Smooth muscle cell (in vitro differentiated cells): ENCODE results near the gene CTAG1B. TPM values are rescaled to one million over a fixed set of nuclear protein-coding genes. Genes with fewer than 3 reads are reported as not detected.

Source experiments
- DNase-seq: peaks from one replicate; lab custom pipeline; 2025; ENCODE audit not compliant: unreplicated experiment; lab: John Stamatoyannopoulos, UW
- H2AFZ ChIP-seq: fragments of 200-600 bp; sonication (generic); 2 replicates; pipeline ENCODE4 v1.6.0; 2016; ENCODE audit warnings: antibody characterized with exemption, low read depth, mild to moderate bottlenecking
- H3F3A ChIP-seq: fragments of 200-600 bp; sonication (generic); 2 replicates; pipeline ENCODE4 v1.6.0; 2017; ENCODE audit warnings: antibody characterized with exemption, low read depth
- H3K27ac ChIP-seq: fragments of 200-600 bp; sonication (generic); 2 replicates; pipeline ENCODE4 v1.5.1; 2016; ENCODE audit warnings: low read depth, mild to moderate bottlenecking
- H3K27me3 ChIP-seq: fragments of 200-600 bp; sonication (generic); 2 replicates; pipeline ENCODE4 v1.6.1; 2016; ENCODE audit warnings: low read depth, mild to moderate bottlenecking
- H3K36me3 ChIP-seq: fragments of 200-600 bp; sonication (generic); 2 replicates; pipeline ENCODE4 v1.5.1; 2016; ENCODE audit warnings: low read depth
- H3K4me1 ChIP-seq: fragments of 200-600 bp; sonication (generic); 2 replicates; pipeline ENCODE4 v1.5.1; 2016; ENCODE audit warnings: low read depth
- H3K4me2 ChIP-seq: fragments of 200-600 bp; sonication (generic); 2 replicates; pipeline ENCODE4 v1.6.0; 2016; ENCODE audit warnings: mild to moderate bottlenecking
- H3K4me3 ChIP-seq: fragments of 200-600 bp; sonication (generic); 2 replicates; pipeline ENCODE4 v1.5.1; 2016; ENCODE audit warnings: mild to moderate bottlenecking
- H3K79me2 ChIP-seq: fragments of 200-600 bp; sonication (generic); 2 replicates; pipeline ENCODE4 v1.6.0; 2016; ENCODE audit warnings: low read depth, mild to moderate bottlenecking
- H3K9ac ChIP-seq: fragments of 200-600 bp; sonication (generic); 2 replicates; pipeline ENCODE4 v1.6.0; 2016; ENCODE audit warnings: low read depth
- H3K9me3 ChIP-seq: fragments of 200-600 bp; sonication (generic); replicated peaks from 2 replicates; pipeline ENCODE4 v1.5.1; 2016; ENCODE audit warnings: low read depth
- H4K20me1 ChIP-seq: fragments of 200-600 bp; sonication (generic); 2 replicates; pipeline ENCODE4 v1.6.0; 2016; ENCODE audit warnings: low read depth
- WGBS: methylation state at CpG from one replicate; pipeline ENCODE4 v1.1.7; 2016; ENCODE audit warnings: low lambda C conversion rate; 5-methylcytosine and 5-hydroxymethylcytosine counted together
- polyA plus RNA-seq: library from polyadenylated mRNA; unstranded; fragments of >200 nt; fragmentation: Nextera tagmentation; extraction: Ambion mirVana; gene quantifications from 2 replicates; pipeline ENCODE4 v1.2.1, GENCODE V29; 2016
- total RNA-seq: library from RNA; depleted of rRNA; stranded (reverse); fragments of >200 nt; gene quantifications from 2 replicates; pipeline ENCODE4 v1.2.3, GENCODE V29; 2014
- TF ChIP-seq, protein P1 (sequence below): fragments of 200-600 bp; sonication (generic); IDR thresholded peaks from 2 replicates; pipeline ENCODE4 v1.5.1; 2017; ENCODE audit warnings: borderline replicate concordance, mild to moderate bottlenecking, antibody characterized with exemption; ENCODE audit not compliant: insufficient read depth, poor library complexity, severe bottlenecking

CTAG1B gene
- total and polyA plus RNA-seq, 2 experiments from 2014 or later, result not detected

DNA sequence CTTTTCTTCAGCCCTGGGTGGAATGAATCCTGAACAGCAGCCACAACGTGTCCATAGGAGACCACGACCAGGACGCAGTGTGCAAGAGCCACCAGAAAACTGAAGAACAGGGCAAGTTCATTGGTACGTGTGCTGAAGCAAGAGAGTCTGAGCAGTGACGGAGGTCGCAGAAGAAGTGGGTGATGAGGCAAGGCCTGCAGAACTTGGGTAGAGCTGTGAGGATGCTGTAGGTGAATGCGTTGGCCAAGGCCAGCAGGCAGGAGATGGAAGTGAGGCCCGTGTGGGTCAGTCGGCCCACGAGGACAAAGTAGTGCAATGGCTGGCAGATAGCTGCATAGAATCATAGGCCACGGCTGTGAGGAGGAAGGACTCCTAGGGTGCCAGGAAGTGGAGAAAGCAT lies 39.9 kb upstream of the CTAG1B start:
- no peak overlapping the region for H3K9ac ChIP-seq
- no peak overlapping the region for H2AFZ ChIP-seq
- no peak for DNase-seq

DNA sequence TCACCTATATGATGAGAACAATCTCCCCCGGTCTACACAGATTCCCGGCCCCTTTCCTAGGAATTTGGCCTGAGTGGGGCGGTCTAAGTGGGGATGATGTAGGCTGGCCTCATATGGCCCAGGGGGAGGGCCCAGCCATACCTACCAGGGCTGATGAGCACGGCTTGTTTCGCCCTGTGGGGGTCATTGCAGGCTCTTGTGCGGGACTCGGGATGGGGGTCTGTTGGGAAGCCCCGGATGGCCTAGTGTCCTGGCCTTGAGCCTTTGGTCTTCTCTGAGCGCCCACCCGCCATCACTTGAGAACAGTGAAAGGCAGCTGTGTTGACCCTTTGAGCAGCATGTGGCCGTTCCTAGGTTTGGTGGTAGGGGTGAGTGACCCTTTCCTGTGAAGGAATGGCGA lies 39.1 kb upstream of the CTAG1B start:
- Histone ChIP-seq H3K79me2 (no peaks in the 10 kb centered on the region), H3K27me3 (no peaks in the 10 kb centered on the region), H3K9me3 (no peaks in the 10 kb centered on the region), H3K4me3 (no peak overlapping the region), H3K4me1 (no peaks in the 10 kb centered on the region), H3F3A (no peaks in the 10 kb centered on the region), H2AFZ (no peak overlapping the region), H3K9ac (no peak overlapping the region), H4K20me1 (no peaks in the 10 kb centered on the region), H3K36me3 (no peaks in the 10 kb centered on the region), H3K27ac (no peak overlapping the region), H3K4me2 (no peak overlapping the region)
- WGBS, result 90% methylated on average over 12 of the region's 12 CpGs
- TF ChIP-seq, protein P1, sequence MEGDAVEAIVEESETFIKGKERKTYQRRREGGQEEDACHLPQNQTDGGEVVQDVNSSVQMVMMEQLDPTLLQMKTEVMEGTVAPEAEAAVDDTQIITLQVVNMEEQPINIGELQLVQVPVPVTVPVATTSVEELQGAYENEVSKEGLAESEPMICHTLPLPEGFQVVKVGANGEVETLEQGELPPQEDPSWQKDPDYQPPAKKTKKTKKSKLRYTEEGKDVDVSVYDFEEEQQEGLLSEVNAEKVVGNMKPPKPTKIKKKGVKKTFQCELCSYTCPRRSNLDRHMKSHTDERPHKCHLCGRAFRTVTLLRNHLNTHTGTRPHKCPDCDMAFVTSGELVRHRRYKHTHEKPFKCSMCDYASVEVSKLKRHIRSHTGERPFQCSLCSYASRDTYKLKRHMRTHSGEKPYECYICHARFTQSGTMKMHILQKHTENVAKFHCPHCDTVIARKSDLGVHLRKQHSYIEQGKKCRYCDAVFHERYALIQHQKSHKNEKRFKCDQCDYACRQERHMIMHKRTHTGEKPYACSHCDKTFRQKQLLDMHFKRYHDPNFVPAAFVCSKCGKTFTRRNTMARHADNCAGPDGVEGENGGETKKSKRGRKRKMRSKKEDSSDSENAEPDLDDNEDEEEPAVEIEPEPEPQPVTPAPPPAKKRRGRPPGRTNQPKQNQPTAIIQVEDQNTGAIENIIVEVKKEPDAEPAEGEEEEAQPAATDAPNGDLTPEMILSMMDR, result no peak
- no peak for DNase-seq

More for the DNA sequence above, 39.9 kb upstream of the CTAG1B start:
- H3F3A ChIP-seq, result no peaks in the 10 kb centered on the region
- 88% methylated on average over 11 of the region's 11 CpGs for WGBS
- no peaks in the 10 kb centered on the region for H3K27me3 ChIP-seq
- H4K20me1 ChIP-seq, result no peaks in the 10 kb centered on the region
- H3K36me3 ChIP-seq, result no peaks in the 10 kb centered on the region
- no peak overlapping the region for H3K27ac ChIP-seq
- no peak overlapping the region for H3K4me2 ChIP-seq
- H3K4me3 ChIP-seq, result no peak overlapping the region
- no peaks in the 10 kb centered on the region for H3K79me2 ChIP-seq
- H3K9me3 ChIP-seq, result no peaks in the 10 kb centered on the region
- TF ChIP-seq, protein P1, result no peak
- H3K4me1 ChIP-seq, result no peaks in the 10 kb centered on the region

GRCh38 chrX:154657226-154657805 lies 38.2 kb upstream of the CTAG1B start:
- H2AFZ ChIP-seq, result no peak overlapping the region
- H3F3A ChIP-seq, result no peaks in the 10 kb centered on the region
- WGBS, result 90% methylated on average over 15 of the region's 15 CpGs
- H3K27me3 ChIP-seq, result no peaks in the 10 kb centered on the region
- H3K4me1 ChIP-seq, result no peaks in the 10 kb centered on the region
- no peaks in the 10 kb centered on the region for H4K20me1 ChIP-seq
- H3K27ac ChIP-seq, result no peak overlapping the region
- H3K4me3 ChIP-seq, result no peak overlapping the region
- H3K79me2 ChIP-seq, result no peaks in the 10 kb centered on the region
- TF ChIP-seq, protein P1, result no peak
- no peak overlapping the region for H3K9ac ChIP-seq
- no peak for DNase-seq
- H3K9me3 ChIP-seq, result no peaks in the 10 kb centered on the region
- H3K4me2 ChIP-seq, result no peak overlapping the region
- H3K36me3 ChIP-seq, result no peaks in the 10 kb centered on the region

DNA sequence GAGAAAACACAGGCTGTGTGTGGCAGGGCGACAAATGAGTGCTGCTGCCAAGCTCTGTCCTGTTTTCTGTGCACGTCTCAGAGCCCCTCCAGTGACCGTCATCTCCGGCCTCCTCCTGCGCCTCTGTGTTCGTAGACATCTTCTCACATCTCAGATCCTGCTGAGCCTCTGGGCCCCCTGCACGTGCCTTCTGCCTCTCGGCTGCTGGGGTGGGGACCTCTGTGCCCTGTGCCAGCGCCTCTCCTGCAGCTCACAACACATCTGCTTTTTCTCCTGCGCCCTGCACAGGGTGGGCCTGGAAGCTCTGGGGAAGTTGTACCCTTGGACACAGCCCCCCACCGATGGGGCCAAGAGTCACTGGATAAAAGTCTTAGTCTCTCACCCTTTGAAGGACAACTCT lies 36.7 kb upstream of the CTAG1B start:
- no peaks in the 10 kb centered on the region for H3F3A ChIP-seq

More for the DNA sequence above, 36.7 kb upstream of the CTAG1B start:
- Histone ChIP-seq H3K4me2 (no peak overlapping the region), H3K4me3 (no peak overlapping the region), H3K9me3 (no peaks in the 10 kb centered on the region), H3K9ac (no peak overlapping the region), H2AFZ (no peak overlapping the region), H3K27me3 (no peaks in the 10 kb centered on the region), H3K79me2 (no peaks in the 10 kb centered on the region), H4K20me1 (no peaks in the 10 kb centered on the region), H3K27ac (no peak overlapping the region), H3K36me3 (no peaks in the 10 kb centered on the region), H3K4me1 (no peaks in the 10 kb centered on the region)
- no peak for DNase-seq
- TF ChIP-seq, protein P1, result no peak
- WGBS, result 81% methylated on average over 11 of the region's 11 CpGs
